GM20000 (cell line): Measurements from ENCODE around the gene PLEKHG4.

Experiments
- DNase-seq: peaks from one replicate; pipeline ENCODE4 v3.0.0; 2012; ENCODE audit warnings: low spot score
- CTCF ChIP-seq: IDR thresholded peaks from 2 replicates; pipeline ENCODE4 v1.5.1; 2012; ENCODE audit warnings: mild to moderate bottlenecking, control low read depth; ENCODE audit errors: extremely low read depth, missing control alignments

PLEKHG4 gene

GRCh38 chr16:67280090-67281015, 1.0 kb downstream of the PLEKHG4 start:
- DNase-seq: no peak
- no peak for TF ChIP-seq CTCF

DNA sequence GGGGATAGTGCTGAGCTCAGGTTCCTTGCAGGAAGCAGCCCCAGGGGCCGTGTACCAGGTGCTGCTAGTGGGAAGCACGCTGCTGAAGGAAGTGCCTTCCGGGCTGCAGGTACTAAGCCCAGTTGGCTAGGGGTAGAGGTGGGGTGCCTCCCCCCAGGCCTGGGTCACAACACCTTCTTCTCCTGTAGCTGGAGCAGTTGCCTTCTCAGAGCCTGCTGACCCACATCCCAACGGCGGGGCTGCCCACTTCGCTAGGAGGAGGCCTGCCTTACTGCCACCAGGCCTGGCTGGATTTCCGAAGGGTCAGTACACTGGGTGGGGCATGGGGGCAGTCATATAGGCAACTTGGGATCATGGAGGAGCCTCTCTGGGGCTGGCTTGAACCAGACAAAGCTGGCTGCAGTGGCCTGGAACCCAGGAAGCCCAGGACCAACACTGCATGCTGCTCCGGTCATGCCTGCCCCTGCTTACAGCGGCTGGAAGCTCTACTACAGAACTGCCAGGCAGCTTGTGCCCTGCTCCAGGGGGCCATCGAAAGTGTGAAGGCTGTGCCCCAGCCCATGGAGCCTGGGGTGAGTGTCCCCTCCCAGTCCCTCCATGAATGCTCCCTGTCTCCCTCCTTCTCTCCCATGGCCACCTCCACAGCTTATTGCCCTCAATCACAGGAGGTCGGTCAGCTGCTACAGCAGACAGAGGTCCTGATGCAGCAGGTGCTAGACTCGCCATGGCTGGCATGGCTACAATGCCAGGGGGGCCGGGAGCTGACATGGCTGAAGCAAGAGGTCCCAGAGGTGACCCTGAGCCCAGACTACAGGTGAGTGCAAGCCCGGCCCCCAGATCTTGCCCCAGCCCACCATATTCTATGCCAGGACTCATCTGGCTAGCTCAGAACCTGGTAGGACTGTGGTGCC, 2.5 kb downstream of the PLEKHG4 start:
- TF ChIP-seq CTCF: no peak
- no peak for DNase-seq

GRCh38 chr16:67282447-67282805, 3.1 kb downstream of the PLEKHG4 start:
- no peak for TF ChIP-seq CTCF
- no peak for DNase-seq

DNA sequence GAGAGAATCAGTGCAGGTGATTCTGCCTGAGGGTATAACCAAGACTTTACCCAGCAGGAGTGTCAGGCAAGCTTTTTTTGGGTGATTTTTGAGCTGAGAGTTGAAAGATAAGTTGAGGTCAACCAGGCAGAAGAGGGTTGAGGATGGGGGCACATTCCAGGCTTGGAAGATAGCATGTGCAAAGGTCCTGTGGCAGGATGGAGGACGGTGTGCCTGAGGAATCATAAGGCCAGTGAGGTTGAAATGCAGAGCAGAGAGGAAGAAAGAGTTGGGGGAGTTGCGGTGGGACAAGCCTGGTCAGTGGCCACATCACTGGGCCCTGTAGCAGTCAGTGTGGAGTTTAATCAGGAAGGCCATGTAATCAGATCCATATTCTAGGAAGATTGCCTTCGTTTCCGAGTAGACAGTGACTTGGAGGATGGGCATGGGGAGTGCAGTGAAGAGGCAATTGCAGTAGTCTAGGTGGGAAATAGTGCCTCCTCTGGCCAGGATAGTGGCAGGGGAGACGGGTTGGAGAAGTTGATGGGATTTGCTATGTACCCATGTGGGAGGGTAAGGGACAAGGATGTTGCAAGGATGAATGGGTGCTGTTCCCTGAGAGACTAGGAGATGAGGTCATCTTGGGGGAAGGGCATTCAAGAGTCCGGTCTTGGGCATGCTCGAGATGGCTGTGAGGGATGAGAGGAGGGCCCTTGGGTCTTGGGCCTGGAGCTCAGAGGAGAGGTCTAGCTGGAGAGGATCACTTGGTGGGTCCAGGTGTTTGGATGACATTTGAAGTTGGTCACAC, 3.9 kb downstream of the PLEKHG4 start:
- no peak for TF ChIP-seq CTCF
- DNase-seq: no peak

- no peak for DNase-seq
- TF ChIP-seq CTCF: no peak
Observed at GRCh38 chr16:67283826-67284555, 4.7 kb downstream of the PLEKHG4 start.

DNA sequence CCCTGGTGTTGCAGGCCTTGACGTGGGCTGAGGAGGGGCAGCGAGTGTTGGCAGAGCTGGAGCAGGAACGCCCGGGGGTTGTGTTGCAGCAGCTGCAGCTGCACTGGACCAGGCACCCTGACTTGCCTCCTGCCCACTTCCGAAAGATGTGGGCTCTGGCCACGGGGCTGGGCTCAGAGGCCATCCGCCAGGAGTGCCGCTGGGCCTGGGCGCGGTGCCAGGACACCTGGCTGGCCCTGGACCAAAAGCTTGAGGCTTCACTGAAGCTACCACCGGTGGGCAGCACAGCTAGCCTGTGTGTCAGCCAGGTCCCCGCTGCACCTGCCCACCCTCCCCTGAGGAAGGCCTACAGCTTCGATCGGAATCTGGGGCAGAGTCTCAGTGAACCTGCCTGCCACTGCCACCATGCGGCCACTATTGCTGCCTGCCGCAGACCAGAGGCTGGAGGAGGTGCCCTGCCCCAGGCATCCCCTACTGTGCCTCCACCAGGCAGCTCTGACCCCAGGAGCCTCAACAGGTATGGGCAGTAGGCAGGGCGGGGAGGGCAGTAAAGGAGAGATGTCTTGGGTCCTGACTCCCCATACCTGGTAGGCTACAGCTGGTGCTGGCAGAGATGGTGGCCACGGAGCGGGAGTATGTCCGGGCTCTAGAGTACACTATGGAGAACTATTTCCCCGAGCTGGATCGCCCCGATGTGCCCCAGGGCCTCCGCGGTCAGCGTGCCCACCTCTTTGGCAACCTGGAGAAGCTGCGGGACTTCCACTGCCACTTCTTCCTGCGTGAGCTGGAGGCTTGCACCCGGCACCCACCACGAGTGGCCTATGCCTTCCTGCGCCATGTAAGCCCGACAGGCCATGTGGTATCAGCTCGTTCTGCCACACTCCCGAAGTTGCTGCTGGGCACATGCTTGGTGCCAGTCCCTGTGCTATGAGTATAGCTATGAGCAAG, 5.6 kb downstream of the PLEKHG4 start:
- no peak for DNase-seq
- TF ChIP-seq CTCF: no peak
